Endodermal cell (in vitro differentiated cells): ENCODE results near the gene DOCK9. TPM values are rescaled to one million over a fixed set of nuclear protein-coding genes. Genes with fewer than 3 reads are reported as not detected.
"Not testable (repeated sequence)": the region's sequence is repeated elsewhere in the genome, so short reads cannot be mapped to it uniquely, and the experiment has no call there.

Source experiments
- DNase-seq: peaks from one replicate; pipeline ENCODE4 v3.0.0-alpha.2; 2017
- H3K27ac ChIP-seq: 2 replicates; pipeline ENCODE4 v1.5.1; 2013; ENCODE audit warnings: mild to moderate bottlenecking, low read depth, low read length, moderate library complexity
- H3K27me3 ChIP-seq: 2 replicates; pipeline ENCODE4 v1.6.1; 2013; ENCODE audit warnings: mild to moderate bottlenecking, low read length, moderate library complexity; ENCODE audit not compliant: insufficient read depth, control insufficient read depth, poor library complexity, severe bottlenecking
- H3K36me3 ChIP-seq: 2 replicates; pipeline ENCODE4 v1.7.0; 2013; ENCODE audit warnings: mild to moderate bottlenecking, low read length, moderate library complexity; ENCODE audit not compliant: control insufficient read depth, insufficient read depth
- H3K4me1 ChIP-seq: one replicate; pipeline ENCODE4 v1.7.0; 2013; ENCODE audit warnings: low read length; ENCODE audit not compliant: control insufficient read depth, insufficient read depth
- H3K4me3 ChIP-seq: 2 replicates; pipeline ENCODE4 v1.5.1; 2013; ENCODE audit warnings: mild to moderate bottlenecking, low read length, moderate library complexity
- H3K9ac ChIP-seq: 2 replicates; pipeline ENCODE4 v1.6.1; 2013; ENCODE audit warnings: mild to moderate bottlenecking, low read length, moderate library complexity; ENCODE audit not compliant: poor library complexity, severe bottlenecking; ENCODE audit errors: extremely low read depth
- H3K9me3 ChIP-seq: 2 replicates; pipeline ENCODE4 v1.6.1; 2013; ENCODE audit warnings: mild to moderate bottlenecking, low read length, moderate library complexity; ENCODE audit not compliant: control insufficient read depth
- H3K27ac Mint-ChIP-seq: 2 replicates; pipeline ENCODE4 v1.8.0; 2020; ENCODE audit warnings: mixed read lengths
- H3K27me3 Mint-ChIP-seq: 2 replicates; pipeline ENCODE4 v1.8.0; 2021; ENCODE audit warnings: mild to moderate bottlenecking, mixed read lengths; ENCODE audit not compliant: insufficient read depth
- H3K36me3 Mint-ChIP-seq: 2 replicates; pipeline ENCODE4 v1.8.0; 2020; ENCODE audit warnings: low read depth, mixed read lengths
- H3K4me1 Mint-ChIP-seq: 2 replicates; pipeline ENCODE4 v1.8.0; 2020; ENCODE audit warnings: mixed read lengths
- H3K4me3 Mint-ChIP-seq: 2 replicates; pipeline ENCODE4 v1.8.0; 2020; ENCODE audit warnings: mild to moderate bottlenecking, moderate library complexity, mixed read lengths
- H3K9me3 Mint-ChIP-seq: 2 replicates; pipeline ENCODE4 v1.8.0; 2020; ENCODE audit warnings: mild to moderate bottlenecking, mixed read lengths
- WGBS, 2 experiments: methylation state at CpG; one replicate each; pipeline versions ENCODE4 v1.1.5 to v1.1.7; 2013; ENCODE audit warnings: missing lambda C conversion rate in 2 of 2, mixed read lengths in 1 of 2; ENCODE audit not compliant: insufficient coverage in 1 of 2, insufficient read length in 1 of 2; 5-methylcytosine and 5-hydroxymethylcytosine counted together
- total RNA-seq, 2 donors: library from RNA; stranded (reverse); fragmentation: NEBNext Ultra II Directional in 1 of 2; extraction: Animal tissue kit (Norgen Biotek cat#: 25700) in 1 of 2; gene quantifications; 2 replicates in 1 of 2; 3 replicates in 1 of 2; pipeline ENCODE4 v1.2.1, GENCODE V29; 2021
- TF ChIP-seq, protein P1 (sequence below): fragments of 200-600 bp; sonication (generic); conservative IDR thresholded peaks from 2 replicates; pipeline ENCODE4 v1.5.0; 2021; ENCODE audit warnings: antibody characterized with exemption, mild to moderate bottlenecking

Gene DOCK9
- total RNA-seq, 2 donors from 2014 or later = 15.6 to 22.5 TPM

DNA sequence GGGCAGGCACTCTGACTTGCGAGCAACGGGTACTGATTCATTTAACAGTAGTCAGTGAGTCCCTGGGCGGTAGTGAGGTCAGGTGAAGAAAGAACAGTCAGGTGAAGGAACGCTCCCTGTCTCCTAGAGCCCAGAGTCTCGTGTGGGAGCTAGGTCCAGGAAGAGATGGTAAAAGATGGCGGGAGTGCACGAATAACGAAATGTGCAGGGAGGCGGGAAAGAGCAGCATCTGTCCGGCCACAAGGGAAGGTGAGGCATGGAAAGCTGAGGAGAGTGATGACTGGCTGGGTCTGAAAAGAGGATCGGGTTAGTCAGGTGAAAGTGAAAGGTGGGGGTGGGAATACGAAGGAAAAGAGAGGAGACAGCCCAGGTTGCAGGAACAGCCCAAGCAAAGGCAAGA, 161.5 kb downstream of the DOCK9 start:
- H3K27ac ChIP-seq = no peak overlapping the region
- no peaks in the 10 kb centered on the region for H3K27me3 Mint-ChIP-seq
- peaks cover 4% of the 10 kb centered on the region for H3K4me1 Mint-ChIP-seq
- H3K36me3 Mint-ChIP-seq = no peaks in the 10 kb centered on the region
- no peaks in the 10 kb centered on the region for H3K9me3 Mint-ChIP-seq
- H3K9ac ChIP-seq = no peak overlapping the region
- no peaks in the 10 kb centered on the region for H3K4me1 ChIP-seq
- TF ChIP-seq, protein P1, sequence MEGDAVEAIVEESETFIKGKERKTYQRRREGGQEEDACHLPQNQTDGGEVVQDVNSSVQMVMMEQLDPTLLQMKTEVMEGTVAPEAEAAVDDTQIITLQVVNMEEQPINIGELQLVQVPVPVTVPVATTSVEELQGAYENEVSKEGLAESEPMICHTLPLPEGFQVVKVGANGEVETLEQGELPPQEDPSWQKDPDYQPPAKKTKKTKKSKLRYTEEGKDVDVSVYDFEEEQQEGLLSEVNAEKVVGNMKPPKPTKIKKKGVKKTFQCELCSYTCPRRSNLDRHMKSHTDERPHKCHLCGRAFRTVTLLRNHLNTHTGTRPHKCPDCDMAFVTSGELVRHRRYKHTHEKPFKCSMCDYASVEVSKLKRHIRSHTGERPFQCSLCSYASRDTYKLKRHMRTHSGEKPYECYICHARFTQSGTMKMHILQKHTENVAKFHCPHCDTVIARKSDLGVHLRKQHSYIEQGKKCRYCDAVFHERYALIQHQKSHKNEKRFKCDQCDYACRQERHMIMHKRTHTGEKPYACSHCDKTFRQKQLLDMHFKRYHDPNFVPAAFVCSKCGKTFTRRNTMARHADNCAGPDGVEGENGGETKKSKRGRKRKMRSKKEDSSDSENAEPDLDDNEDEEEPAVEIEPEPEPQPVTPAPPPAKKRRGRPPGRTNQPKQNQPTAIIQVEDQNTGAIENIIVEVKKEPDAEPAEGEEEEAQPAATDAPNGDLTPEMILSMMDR = no peak
- no peaks in the 10 kb centered on the region for H3K27me3 ChIP-seq
- no peak overlapping the region for H3K4me3 Mint-ChIP-seq
- no peaks in the 10 kb centered on the region for H3K36me3 ChIP-seq
- no peaks in the 10 kb centered on the region for H3K9me3 ChIP-seq
- no peak for DNase-seq
- H3K4me3 ChIP-seq = no peak overlapping the region
- 94 to 95% methylated on average over 12 of the region's 12 CpGs for WGBS, 2 experiments
- no peak overlapping the region for H3K27ac Mint-ChIP-seq

DNA sequence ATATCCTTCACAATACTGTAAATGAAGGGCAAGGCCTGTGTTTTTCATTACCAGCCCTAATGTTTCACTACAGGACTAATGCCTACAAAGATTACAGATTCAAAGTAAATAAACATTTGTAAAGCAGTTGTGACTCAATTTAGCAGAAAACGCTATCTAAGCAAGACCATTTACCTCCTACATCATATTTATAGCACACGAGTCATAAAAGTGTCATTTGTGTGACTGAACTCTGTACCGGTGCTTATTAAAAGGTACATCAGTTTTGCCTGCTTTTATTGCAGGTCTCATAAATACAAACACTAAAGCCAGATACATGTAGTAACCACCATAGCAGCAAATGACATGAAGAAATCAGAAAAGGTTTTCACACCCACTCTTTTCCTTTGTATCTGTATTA, 163.9 kb downstream of the DOCK9 start:
- TF ChIP-seq, protein P1 = no peak
- Mint-ChIP-seq H3K4me3 (no peak overlapping the region), H3K27ac (no peak overlapping the region), H3K9me3 (no peaks in the 10 kb centered on the region), H3K4me1 (no peaks in the 10 kb centered on the region), H3K36me3 (peaks cover 10% of the 10 kb centered on the region), H3K27me3 (no peaks in the 10 kb centered on the region)
- H3K4me1 ChIP-seq = no peaks in the 10 kb centered on the region
- H3K36me3 ChIP-seq = no peaks in the 10 kb centered on the region
- H3K9me3 ChIP-seq = no peaks in the 10 kb centered on the region
- no peaks in the 10 kb centered on the region for H3K27me3 ChIP-seq
- 89 to 91% methylated on average over 3 of the region's 3 CpGs for WGBS, 2 experiments
- H3K4me3 ChIP-seq = no peak overlapping the region
- H3K9ac ChIP-seq = no peak overlapping the region
- H3K27ac ChIP-seq = no peak overlapping the region
- DNase-seq = no peak

DNA sequence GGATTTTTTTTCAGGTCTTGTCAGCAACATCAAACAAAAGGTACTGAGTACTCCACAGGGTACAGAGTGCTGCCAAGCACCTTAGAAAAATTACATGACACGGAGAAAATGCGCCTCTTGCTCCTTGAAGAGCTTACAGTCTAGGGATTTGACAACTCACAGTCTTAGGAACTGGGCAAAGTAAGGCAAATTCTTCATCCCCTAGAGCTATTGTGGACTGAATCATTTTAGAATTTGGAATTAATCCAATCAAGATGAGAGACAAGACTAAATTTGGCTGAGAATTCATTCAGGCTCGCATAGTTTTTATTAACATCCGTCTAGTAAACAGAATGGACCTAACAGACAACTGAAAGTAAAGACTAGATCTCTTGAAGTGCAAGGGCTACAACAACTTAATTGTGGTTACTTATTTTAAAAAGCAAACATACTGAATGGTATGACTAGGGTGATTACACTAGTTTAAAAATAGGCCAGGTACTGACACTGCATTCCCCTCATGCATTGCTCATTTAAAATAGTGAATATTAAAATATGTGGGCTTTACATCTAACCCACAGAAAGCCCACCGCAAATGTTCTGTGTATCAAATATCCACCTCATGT, 165.6 kb downstream of the DOCK9 start:
- H3K9ac ChIP-seq, H3K4me3 Mint-ChIP-seq, H3K4me1 ChIP-seq, H3K36me3 ChIP-seq, H3K27me3 Mint-ChIP-seq, H3K4me1 Mint-ChIP-seq, DNase-seq, H3K27me3 ChIP-seq, H3K4me3 ChIP-seq, H3K27ac Mint-ChIP-seq, H3K9me3 ChIP-seq, H3K9me3 Mint-ChIP-seq, H3K27ac ChIP-seq: not testable (repeated sequence)
- no CpG with 5 or more reads among the region's 5 CpGs for WGBS, 2 experiments
- peaks cover 10% of the 10 kb centered on the region for H3K36me3 Mint-ChIP-seq

DNA sequence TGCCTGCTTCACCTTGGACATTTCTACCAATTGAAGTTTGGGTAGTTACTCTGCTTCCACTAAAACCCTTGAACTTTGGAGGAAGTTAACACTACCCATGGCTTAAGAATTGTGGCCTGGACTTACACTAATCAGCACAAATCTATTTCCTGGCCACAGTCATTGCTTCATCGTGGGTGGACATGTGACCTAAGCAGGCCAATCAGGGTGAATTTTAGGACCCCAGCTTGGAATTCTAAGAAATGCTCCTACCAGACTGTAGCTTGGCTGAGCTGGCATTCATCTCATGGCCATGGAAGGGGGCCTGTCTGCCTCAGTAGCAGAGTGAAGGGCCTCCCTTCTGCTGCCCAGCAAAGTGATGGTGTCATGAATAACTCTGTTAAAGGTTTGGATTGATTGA, 167.1 kb downstream of the DOCK9 start:
- no peaks in the 10 kb centered on the region for H3K36me3 ChIP-seq
- H3K9ac ChIP-seq = no peak overlapping the region
- Mint-ChIP-seq H3K27ac (no peak overlapping the region), H3K9me3 (no peaks in the 10 kb centered on the region), H3K4me3 (no peak overlapping the region), H3K27me3 (no peaks in the 10 kb centered on the region), H3K4me1 (peaks cover 7% of the 10 kb centered on the region), H3K36me3 (peaks cover 10% of the 10 kb centered on the region)
- H3K9me3 ChIP-seq = no peaks in the 10 kb centered on the region
- 94 to 100% methylated on average over 1 of the region's 1 CpG for WGBS, 2 experiments
- no peaks in the 10 kb centered on the region for H3K27me3 ChIP-seq
- DNase-seq = no peak
- H3K27ac ChIP-seq = no peak overlapping the region
- H3K4me3 ChIP-seq = no peak overlapping the region
- H3K4me1 ChIP-seq = no peaks in the 10 kb centered on the region
- TF ChIP-seq, protein P1 = no peak
